Nephron progenitor cell (in vitro differentiated cells): ENCODE results near the gene DHX34.
A peak's percentile ranks its signal among the peaks of the same experiment; 100 is the strongest.
"Not testable (repeated sequence)": the region's sequence is repeated elsewhere in the genome, so short reads cannot be mapped to it uniquely, and the experiment has no call there.

Experiments
- DNase-seq: peaks from one replicate; pipeline ENCODE4 v3.0.0; 2021
- H3K27ac Mint-ChIP-seq: 2 replicates; pipeline ENCODE4 v1.8.0; 2021; ENCODE audit warnings: mild to moderate bottlenecking, moderate library complexity, mixed read lengths
- H3K27me3 Mint-ChIP-seq: 2 replicates; pipeline ENCODE4 v1.8.0; 2021; ENCODE audit warnings: mild to moderate bottlenecking, low read depth, mixed read lengths; ENCODE audit not compliant: poor library complexity
- H3K36me3 Mint-ChIP-seq: 2 replicates; pipeline ENCODE4 v1.8.0; 2021; ENCODE audit warnings: low read depth, mixed read lengths
- H3K4me1 Mint-ChIP-seq: 2 replicates; pipeline ENCODE4 v1.8.0; 2021; ENCODE audit warnings: mixed read lengths
- H3K4me3 Mint-ChIP-seq: 2 replicates; pipeline ENCODE4 v1.8.0; 2021; ENCODE audit warnings: mild to moderate bottlenecking, moderate library complexity, mixed read lengths
- H3K9me3 Mint-ChIP-seq: 2 replicates; pipeline ENCODE4 v1.8.0; 2021; ENCODE audit warnings: mild to moderate bottlenecking, moderate library complexity, mixed read lengths
- CTCF ChIP-seq: fragments of 200-600 bp; sonication (generic); IDR thresholded peaks from 2 replicates; pipeline ENCODE4 v1.5.0; 2021; ENCODE audit warnings: antibody characterized with exemption

Gene DHX34

GRCh38 chr19:47408156-47408938 lies 59.2 kb downstream of the DHX34 start:
- H3K27ac Mint-ChIP-seq = no peak overlapping the region
- no peak for DNase-seq
- H3K4me1 Mint-ChIP-seq = peaks cover 5% of the 10 kb centered on the region
- peaks cover 49% of the 10 kb centered on the region for H3K27me3 Mint-ChIP-seq
- no peak overlapping the region for H3K4me3 Mint-ChIP-seq
- H3K36me3 Mint-ChIP-seq = peaks cover 23% of the 10 kb centered on the region
- TF ChIP-seq CTCF = no peak
- H3K9me3 Mint-ChIP-seq = peaks cover 5% of the 10 kb centered on the region

DNA sequence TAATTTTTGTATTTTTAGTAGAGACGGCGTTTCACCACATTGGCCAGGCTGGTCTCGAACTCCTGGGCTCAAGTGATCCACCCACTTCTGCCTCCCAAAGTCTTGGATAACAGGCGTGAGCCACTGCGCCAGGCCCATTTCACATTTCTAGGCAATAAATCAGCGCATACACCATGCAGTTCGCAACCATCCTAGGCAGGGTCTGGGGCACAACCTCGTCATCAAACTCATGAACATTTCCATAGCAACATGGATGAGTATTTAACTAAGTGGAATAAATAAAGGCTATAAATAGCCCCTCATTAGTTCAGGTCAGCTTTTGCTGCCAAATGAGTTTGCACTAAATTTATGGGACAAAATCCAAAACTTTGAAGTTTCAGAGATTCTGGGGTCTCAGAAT lies 62.0 kb downstream of the DHX34 start:
- Mint-ChIP-seq H3K27me3 (peaks cover 60% of the 10 kb centered on the region), H3K9me3 (peaks cover 5% of the 10 kb centered on the region), H3K27ac (no peak overlapping the region), H3K4me3 (no peak overlapping the region), H3K36me3 (peaks cover 40% of the 10 kb centered on the region), H3K4me1 (peaks cover 5% of the 10 kb centered on the region)
- DNase-seq = no peak
- TF ChIP-seq CTCF = no peak

DNA sequence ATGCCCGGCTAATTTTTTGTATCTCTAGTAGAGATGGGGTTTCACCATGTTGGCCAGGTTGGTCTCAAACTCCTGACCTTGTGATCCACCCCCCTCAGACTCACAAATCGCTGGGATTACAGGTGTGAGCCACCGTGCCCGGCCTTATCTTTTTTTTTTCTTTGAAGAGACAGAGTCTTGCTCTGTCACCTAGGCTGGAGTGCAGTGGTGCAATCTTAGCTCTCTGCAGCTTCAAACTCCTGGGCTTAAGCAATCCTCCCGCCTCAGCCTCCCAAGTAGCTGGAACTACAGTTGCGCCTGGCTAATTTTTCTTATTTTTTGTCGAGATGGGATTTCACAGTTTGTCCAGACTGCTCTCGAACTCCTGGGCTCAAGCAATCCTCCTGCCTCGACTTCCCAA lies 62.6 kb downstream of the DHX34 start:
- peaks cover 60% of the 10 kb centered on the region for H3K27me3 Mint-ChIP-seq
- H3K4me1 Mint-ChIP-seq, DNase-seq, H3K9me3 Mint-ChIP-seq, H3K4me3 Mint-ChIP-seq, H3K27ac Mint-ChIP-seq: not testable (repeated sequence)
- peaks cover 40% of the 10 kb centered on the region for H3K36me3 Mint-ChIP-seq

GRCh38 chr19:47413941-47414340 lies 64.8 kb downstream of the DHX34 start:
- Mint-ChIP-seq H3K27ac (no peak overlapping the region), H3K27me3 (peaks cover 61% of the 10 kb centered on the region), H3K4me3 (no peak overlapping the region), H3K4me1 (peaks cover 21% of the 10 kb centered on the region), H3K9me3 (no peaks in the 10 kb centered on the region), H3K36me3 (peaks cover 31% of the 10 kb centered on the region)
- no peak for TF ChIP-seq CTCF
- DNase-seq = no peak

DNA sequence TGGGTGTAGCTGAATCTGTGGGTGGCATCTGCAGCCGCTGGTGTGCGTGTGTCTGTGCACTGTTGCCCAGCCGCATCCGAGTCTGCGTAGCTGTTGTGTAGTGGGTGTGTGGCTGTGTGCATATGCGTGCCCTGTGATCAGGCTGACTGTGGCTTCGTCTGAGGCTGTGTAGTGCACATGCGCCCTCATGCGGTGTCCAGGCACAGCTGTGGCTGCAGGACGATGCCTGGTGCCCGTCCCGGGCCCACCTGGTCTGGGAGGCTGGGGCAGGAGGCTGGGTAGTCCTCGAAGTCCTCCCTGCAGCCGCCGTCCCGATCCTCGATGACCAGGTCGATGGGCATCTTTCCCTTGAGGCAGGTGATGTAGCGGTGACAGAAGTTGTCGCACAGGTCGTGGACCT lies 65.4 kb downstream of the DHX34 start:
- Mint-ChIP-seq H3K9me3 (no peaks in the 10 kb centered on the region), H3K36me3 (peaks cover 27% of the 10 kb centered on the region), H3K27ac (no peak overlapping the region), H3K4me3 (no peak overlapping the region), H3K4me1 (peaks cover 22% of the 10 kb centered on the region), H3K27me3 (peaks cover 59% of the 10 kb centered on the region)
- peak; percentile 46 for DNase-seq
- TF ChIP-seq CTCF = no peak

DNA sequence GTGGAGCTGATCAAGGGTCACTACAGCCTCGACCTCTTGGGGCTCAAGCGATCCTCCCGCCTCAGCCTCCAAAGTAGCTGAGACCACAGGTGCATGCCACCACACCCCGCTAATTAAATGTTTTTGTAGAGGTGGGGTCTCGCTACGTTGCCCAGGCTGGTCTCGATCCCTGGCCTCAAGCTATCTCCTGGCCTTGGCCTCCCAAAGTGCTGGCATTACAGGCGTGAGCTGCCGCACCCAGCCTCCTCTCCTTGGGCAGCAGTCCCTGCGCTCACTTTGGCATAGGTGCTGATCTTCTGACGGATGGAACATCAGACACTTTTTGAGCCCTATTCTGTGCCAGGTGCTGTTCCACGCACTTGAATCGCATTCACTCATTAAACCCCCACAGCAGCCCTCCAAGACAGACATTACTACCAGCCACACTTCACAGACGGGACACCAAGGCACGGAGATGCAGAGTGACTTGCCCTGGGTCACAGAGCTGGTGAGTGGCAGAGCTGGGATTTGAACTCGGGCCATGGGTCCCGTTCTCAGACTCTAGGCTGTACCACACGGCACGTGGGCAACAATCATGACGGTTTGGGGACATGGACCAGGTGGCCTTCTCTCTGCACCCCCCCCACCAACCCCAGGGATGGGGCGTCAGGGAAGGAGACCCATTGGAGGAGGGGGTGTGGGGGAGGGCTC lies 67.0 kb downstream of the DHX34 start:
- no peak for DNase-seq
- Mint-ChIP-seq H3K36me3 (peaks cover 27% of the 10 kb centered on the region), H3K9me3 (no peaks in the 10 kb centered on the region), H3K4me3 (no peak overlapping the region), H3K27ac (no peak overlapping the region), H3K4me1 (peaks cover 38% of the 10 kb centered on the region), H3K27me3 (peaks cover 74% of the 10 kb centered on the region)
- no peak for TF ChIP-seq CTCF
